Right ventricle myocardium superior (tissue), 1 donor: ENCODE measurements around the gene SF3B1. TPM values are rescaled to one million over a fixed set of nuclear protein-coding genes. Genes with fewer than 3 reads are reported as not detected.
A peak's percentile ranks its signal among the peaks of the same experiment; 100 is the strongest.
"Not testable (repeated sequence)": the region's sequence is repeated elsewhere in the genome, so short reads cannot be mapped to it uniquely, and the experiment has no call there.

Experiments used
- ATAC-seq: fragments of 200-7000 bp; cut with Tn5 transposase; one replicate; pipeline ENCODE4 v1.9.1; 2020; ENCODE audit warnings: mild to moderate bottlenecking; ENCODE audit not compliant: poor library complexity
- DNase-seq: peaks from one replicate; pipeline ENCODE4 v3.0.0-alpha.2; 2020
- intact Hi-C: fragments of 100-400 bp; cut with DNase I; formaldehyde crosslinking; loops from one replicate; pipeline ENCODE4 v1.11.2; 2022
- long read RNA-seq: library from polyadenylated mRNA; unstranded; transcript quantifications from one replicate; pipeline ENCODE4 v2.0.0, GENCODE V29; 2021
- total RNA-seq: library from RNA; stranded (reverse); fragmentation: NEBNext Ultra II Directional; extraction: Animal tissue kit (Norgen Biotek cat#: 25700); gene quantifications from one replicate; pipeline ENCODE4 v1.2.1, GENCODE V29; 2021
- donor health status: DM: no; HTN: yes; CAD: no; lungs with severe emphysema.

Gene SF3B1, protein sequence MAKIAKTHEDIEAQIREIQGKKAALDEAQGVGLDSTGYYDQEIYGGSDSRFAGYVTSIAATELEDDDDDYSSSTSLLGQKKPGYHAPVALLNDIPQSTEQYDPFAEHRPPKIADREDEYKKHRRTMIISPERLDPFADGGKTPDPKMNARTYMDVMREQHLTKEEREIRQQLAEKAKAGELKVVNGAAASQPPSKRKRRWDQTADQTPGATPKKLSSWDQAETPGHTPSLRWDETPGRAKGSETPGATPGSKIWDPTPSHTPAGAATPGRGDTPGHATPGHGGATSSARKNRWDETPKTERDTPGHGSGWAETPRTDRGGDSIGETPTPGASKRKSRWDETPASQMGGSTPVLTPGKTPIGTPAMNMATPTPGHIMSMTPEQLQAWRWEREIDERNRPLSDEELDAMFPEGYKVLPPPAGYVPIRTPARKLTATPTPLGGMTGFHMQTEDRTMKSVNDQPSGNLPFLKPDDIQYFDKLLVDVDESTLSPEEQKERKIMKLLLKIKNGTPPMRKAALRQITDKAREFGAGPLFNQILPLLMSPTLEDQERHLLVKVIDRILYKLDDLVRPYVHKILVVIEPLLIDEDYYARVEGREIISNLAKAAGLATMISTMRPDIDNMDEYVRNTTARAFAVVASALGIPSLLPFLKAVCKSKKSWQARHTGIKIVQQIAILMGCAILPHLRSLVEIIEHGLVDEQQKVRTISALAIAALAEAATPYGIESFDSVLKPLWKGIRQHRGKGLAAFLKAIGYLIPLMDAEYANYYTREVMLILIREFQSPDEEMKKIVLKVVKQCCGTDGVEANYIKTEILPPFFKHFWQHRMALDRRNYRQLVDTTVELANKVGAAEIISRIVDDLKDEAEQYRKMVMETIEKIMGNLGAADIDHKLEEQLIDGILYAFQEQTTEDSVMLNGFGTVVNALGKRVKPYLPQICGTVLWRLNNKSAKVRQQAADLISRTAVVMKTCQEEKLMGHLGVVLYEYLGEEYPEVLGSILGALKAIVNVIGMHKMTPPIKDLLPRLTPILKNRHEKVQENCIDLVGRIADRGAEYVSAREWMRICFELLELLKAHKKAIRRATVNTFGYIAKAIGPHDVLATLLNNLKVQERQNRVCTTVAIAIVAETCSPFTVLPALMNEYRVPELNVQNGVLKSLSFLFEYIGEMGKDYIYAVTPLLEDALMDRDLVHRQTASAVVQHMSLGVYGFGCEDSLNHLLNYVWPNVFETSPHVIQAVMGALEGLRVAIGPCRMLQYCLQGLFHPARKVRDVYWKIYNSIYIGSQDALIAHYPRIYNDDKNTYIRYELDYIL
- 117 TPM for total RNA-seq
- long read RNA-seq, full-length matches to known transcripts, result 146 of 181 reads
- long read RNA-seq, partial matches to known transcripts, result 25 of 181 reads
- long read RNA-seq, other reads (novel, unspliced or antisense), result 10 of 181 reads

DNA sequence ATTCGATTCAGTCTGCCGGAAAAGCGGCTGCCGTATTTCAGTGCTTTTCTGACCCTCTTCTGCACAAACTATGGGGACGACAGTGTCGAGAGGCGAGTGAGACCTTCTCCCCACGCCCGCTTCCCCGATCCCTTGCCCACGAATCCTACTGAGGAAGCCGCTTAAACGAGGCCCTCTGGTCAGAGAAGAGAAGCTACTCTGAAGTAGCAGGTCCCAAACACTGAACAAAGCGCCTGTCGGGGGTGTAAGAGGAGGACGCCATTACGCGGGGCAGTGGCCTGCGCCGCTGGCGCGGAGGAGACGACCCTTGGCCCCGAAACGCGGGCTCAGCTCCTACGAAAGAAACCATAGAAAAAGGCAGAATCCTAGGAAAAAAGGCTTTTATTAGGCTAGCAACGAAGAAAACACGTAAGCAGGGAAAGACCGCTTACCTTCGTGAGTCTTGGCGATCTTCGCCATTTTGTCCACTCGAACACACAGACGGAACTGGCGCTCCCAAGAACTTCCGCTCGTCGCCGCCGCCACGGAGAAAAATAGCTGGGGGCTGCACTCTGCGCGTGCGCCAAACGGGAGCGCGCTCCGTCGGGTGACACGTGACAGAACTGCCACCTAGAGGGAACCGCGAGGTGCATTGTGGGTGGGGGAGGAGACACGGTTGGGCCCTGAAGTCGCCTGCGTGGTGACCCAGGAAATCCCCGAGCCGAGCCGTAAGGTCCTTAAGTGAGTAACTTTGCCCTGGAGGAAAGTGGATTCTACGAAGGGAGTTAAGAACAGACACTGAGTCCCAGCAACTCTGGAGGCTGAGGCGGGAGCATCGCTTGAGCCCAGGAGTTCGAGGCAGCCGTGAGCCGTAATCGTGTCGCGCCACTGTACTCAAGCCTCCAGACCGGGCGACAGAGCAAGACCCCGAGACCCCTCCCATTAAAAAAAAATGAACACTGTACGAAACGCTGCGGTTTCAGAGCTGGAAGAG is at the start of gene SF3B1:
TSS of gene SF3B1 (minus strand) at position 488 of the 973 bp plus-strand sequence. CDS start at position 459, 29 bp downstream.
- DNase-seq (peak; percentile 99), ATAC-seq (peak; percentile 99)
- intact Hi-C loops, result no loop called here

GRCh38 chr2:197484248-197484647 is 49.4 kb upstream of the SF3B1 start:
- intact Hi-C loops, result loop anchor here (10.0 kb wide), 1 partner anchor 79 kb away; no protein-coding TSS in a partner anchor
- not testable (repeated sequence) for DNase-seq, ATAC-seq

- no peak for ATAC-seq
- intact Hi-C loops, result loop anchor here (10.0 kb wide), 1 partner anchor 76 kb away; no protein-coding TSS in a partner anchor
- no peak for DNase-seq
Observed at GRCh38 chr2:197480165-197481036, 45.6 kb upstream of the SF3B1 start.

GRCh38 chr2:197477797-197478196 is 43.0 kb upstream of the SF3B1 start:
- DNase-seq (no peak), ATAC-seq (no peak)
- intact Hi-C loops, result no loop called here

- ATAC-seq (no peak), DNase-seq (no peak)
- intact Hi-C loops, result no loop called here
Observed at GRCh38 chr2:197472166-197472565, 37.3 kb upstream of the SF3B1 start.

- no peak for DNase-seq
- intact Hi-C loops, result loop anchor here (5.0 kb wide), 1 partner anchor 42 kb away; no protein-coding TSS in a partner anchor
- no peak for ATAC-seq
Observed at GRCh38 chr2:197464175-197464574, 29.3 kb upstream of the SF3B1 start.

- DNase-seq (no peak), ATAC-seq (no peak)
- intact Hi-C loops, result loop anchor here (5.0 kb wide), 1 partner anchor 39 kb away; no protein-coding TSS in a partner anchor
Observed at GRCh38 chr2:197461057-197461456, 26.2 kb upstream of the SF3B1 start.

- DNase-seq (no peak), ATAC-seq (no peak)
- intact Hi-C loops, result loop anchor here (5.0 kb wide), 1 partner anchor 38 kb away; no protein-coding TSS in a partner anchor
Observed at GRCh38 chr2:197460649-197461048, 25.8 kb upstream of the SF3B1 start.

GRCh38 chr2:197455428-197455827 is 20.6 kb upstream of the SF3B1 start:
- ATAC-seq (no peak), DNase-seq (no peak)
- intact Hi-C loops, result no loop called here

DNA sequence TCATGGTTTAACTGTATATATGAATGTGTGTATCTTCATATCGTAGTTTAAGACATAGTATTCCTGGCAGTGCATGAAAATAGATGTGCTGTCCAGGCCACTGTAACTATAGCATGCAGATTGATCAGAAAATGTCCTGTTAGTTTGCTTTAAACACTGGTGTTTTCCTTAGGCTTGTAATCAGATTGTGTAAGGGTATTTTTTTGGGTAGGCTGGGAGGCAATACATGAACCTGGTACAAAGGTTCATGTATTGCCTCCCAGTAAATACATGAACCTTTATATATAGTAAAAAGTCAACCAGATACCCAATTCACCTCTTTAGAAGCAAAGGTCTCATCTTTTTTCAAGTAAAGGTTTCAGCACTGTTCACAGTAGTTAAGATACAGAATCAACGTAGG is 20.1 kb upstream of the SF3B1 start:
- ATAC-seq (no peak), DNase-seq (no peak)
- intact Hi-C loops, result no loop called here

- intact Hi-C loops, result no loop called here
- ATAC-seq (peak; percentile 73), DNase-seq (no peak)
Observed at GRCh38 chr2:197453914-197454398, 19.1 kb upstream of the SF3B1 start.

- intact Hi-C loops, result no loop called here
Observed at GRCh38 chr2:197453123-197453913, 18.5 kb upstream of the SF3B1 start, which contains the start of gene COQ10B. Gene COQ10B, plus strand, starts transcription at chr2:197453552. Its CDS starts 9 bp downstream, at chr2:197453561.

DNA sequence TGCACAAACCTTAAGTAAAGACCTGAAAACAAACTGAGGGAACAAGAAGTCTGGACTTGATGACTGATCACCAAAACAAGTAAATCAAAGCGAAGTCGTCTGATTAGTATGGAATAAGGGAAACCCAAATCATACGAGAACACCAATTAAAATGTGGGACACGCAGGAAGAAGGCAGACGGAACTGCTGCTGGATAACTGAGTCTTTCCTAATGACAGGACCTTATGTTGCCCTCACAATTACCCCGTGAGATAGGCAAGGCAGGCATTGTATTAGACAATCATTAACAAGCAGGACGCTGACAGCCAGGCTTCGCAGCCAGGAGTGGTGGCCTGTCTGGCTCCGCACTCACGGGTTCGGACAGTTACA is 17.9 kb upstream of the SF3B1 start:
- ATAC-seq (peak; percentile 39), DNase-seq (no peak)
- intact Hi-C loops, result no loop called here

More at GRCh38 chr2:197453123-197453913, 18.5 kb upstream of the SF3B1 start, which contains the start of gene COQ10B:
- peak; percentile 100 for DNase-seq
- ATAC-seq, result peak; percentile 99

- DNase-seq, intact Hi-C loops, ATAC-seq: not testable (repeated sequence)
Observed at GRCh38 chr2:197450935-197451358, 16.1 kb upstream of the SF3B1 start.

GRCh38 chr2:197450465-197450864 is 15.6 kb upstream of the SF3B1 start:
- no peak for ATAC-seq
- no peak for DNase-seq
- intact Hi-C loops, result no loop called here
